ENCODE measurements around the gene STAP2.
"Not testable (repeated sequence)": the region's sequence is repeated elsewhere in the genome, so short reads cannot be mapped to it uniquely, and the experiment has no call there.

Gene STAP2

GRCh38 chr19:4291184-4291732, 47.4 kb downstream of the STAP2 start:
- Histone ChIP-seq H3K4me3 (ENCODE audit: low read depth, low read length) (no peak overlapping the region), H3K27me3 (ENCODE audit: control insufficient read depth, insufficient read depth, low read length) (no peaks in the 10 kb centered on the region), H3K9ac (ENCODE audit: low read length) (no peak overlapping the region), H3K36me3 (ENCODE audit: control insufficient read depth, insufficient read depth, low read length) (no peaks in the 10 kb centered on the region), H3K9me3 (ENCODE audit: control insufficient read depth, insufficient read depth, low read depth, low read length) (no peaks in the 10 kb centered on the region), H3K27ac (ENCODE audit: low read depth, low read length) (no peak overlapping the region), H3K4me1 (ENCODE audit: control insufficient read depth, insufficient read depth, low read length) (peaks cover 4% of the 10 kb centered on the region; the same call in 1 of the 2 replicates)

- H3K9ac ChIP-seq (ENCODE audit: low read length): no peak overlapping the region
These were observed 50.4 kb downstream of the STAP2 start for GRCh38 chr19:4288091-4288777.

GRCh38 chr19:4286141-4286540, 52.5 kb downstream of the STAP2 start:
- not testable (repeated sequence) for H3K9me3 ChIP-seq (ENCODE audit: control insufficient read depth, insufficient read depth, low read depth, low read length); H3K4me1 ChIP-seq (ENCODE audit: control insufficient read depth, insufficient read depth, low read length); H3K9ac ChIP-seq (ENCODE audit: low read length); H3K36me3 ChIP-seq (ENCODE audit: control insufficient read depth, insufficient read depth, low read length); H3K4me3 ChIP-seq (ENCODE audit: low read depth, low read length); H3K27ac ChIP-seq (ENCODE audit: low read depth, low read length)
- peaks cover 30% of the 10 kb centered on the region for H3K27me3 ChIP-seq (ENCODE audit: control insufficient read depth, insufficient read depth, low read length)

More at GRCh38 chr19:4288091-4288777, 50.4 kb downstream of the STAP2 start:
- Histone ChIP-seq H3K9me3 (ENCODE audit: control insufficient read depth, insufficient read depth, low read depth, low read length) (no peaks in the 10 kb centered on the region), H3K4me3 (ENCODE audit: low read depth, low read length) (no peak overlapping the region), H3K27ac (ENCODE audit: low read depth, low read length) (no peak overlapping the region), H3K36me3 (ENCODE audit: control insufficient read depth, insufficient read depth, low read length) (no peaks in the 10 kb centered on the region), H3K4me1 (ENCODE audit: control insufficient read depth, insufficient read depth, low read length) (0 out of 2 replicates have a peak, but pooled peaks cover 3% of the 10 kb centered on the region), H3K27me3 (ENCODE audit: control insufficient read depth, insufficient read depth, low read length) (peaks cover 11% of the 10 kb centered on the region; the same call in 1 of the 2 replicates)

- no peak overlapping the region for H3K9ac ChIP-seq (ENCODE audit: low read length)
- H3K27me3 ChIP-seq (ENCODE audit: control insufficient read depth, insufficient read depth, low read length): peaks cover 42% of the 10 kb centered on the region
- H3K4me1 ChIP-seq (ENCODE audit: control insufficient read depth, insufficient read depth, low read length): peaks cover 6% of the 10 kb centered on the region; the same call in 1 of the 2 replicates
- no peaks in the 10 kb centered on the region for H3K36me3 ChIP-seq (ENCODE audit: control insufficient read depth, insufficient read depth, low read length)
- H3K9me3 ChIP-seq (ENCODE audit: control insufficient read depth, insufficient read depth, low read depth, low read length): no peaks in the 10 kb centered on the region
- H3K4me3 ChIP-seq (ENCODE audit: low read depth, low read length): peak overlapping the region; percentile 53
- H3K27ac ChIP-seq (ENCODE audit: low read depth, low read length): no peak overlapping the region
These were observed 53.7 kb downstream of the STAP2 start for GRCh38 chr19:4284974-4285373.

GRCh38 chr19:4284176-4284958, 54.3 kb downstream of the STAP2 start:
- H3K36me3 ChIP-seq (ENCODE audit: control insufficient read depth, insufficient read depth, low read length): no peaks in the 10 kb centered on the region
- H3K4me3 ChIP-seq (ENCODE audit: low read depth, low read length): peak overlapping the region; percentile 53
- H3K27me3 ChIP-seq (ENCODE audit: control insufficient read depth, insufficient read depth, low read length): peaks cover 48% of the 10 kb centered on the region
- peaks cover 6% of the 10 kb centered on the region; the same call in 1 of the 2 replicates for H3K4me1 ChIP-seq (ENCODE audit: control insufficient read depth, insufficient read depth, low read length)
- no peak overlapping the region for H3K9ac ChIP-seq (ENCODE audit: low read length)
- H3K9me3 ChIP-seq (ENCODE audit: control insufficient read depth, insufficient read depth, low read depth, low read length): no peaks in the 10 kb centered on the region
- H3K27ac ChIP-seq (ENCODE audit: low read depth, low read length): no peak overlapping the region

GRCh38 chr19:4279530-4280422, 58.9 kb downstream of the STAP2 start:
- H3K27me3 ChIP-seq (ENCODE audit: control insufficient read depth, insufficient read depth, low read length): peaks cover 50% of the 10 kb centered on the region

GRCh38 chr19:4279267-4279529, 59.4 kb downstream of the STAP2 start:
- Histone ChIP-seq H3K27me3 (ENCODE audit: control insufficient read depth, insufficient read depth, low read length) (peaks cover 48% of the 10 kb centered on the region), H3K9ac (ENCODE audit: low read length) (peak overlapping the region; percentile 19), H3K4me1 (ENCODE audit: control insufficient read depth, insufficient read depth, low read length) (peaks cover 9% of the 10 kb centered on the region; the same call in 1 of the 2 replicates), H3K4me3 (ENCODE audit: low read depth, low read length) (peak overlapping the region; percentile 61), H3K9me3 (ENCODE audit: control insufficient read depth, insufficient read depth, low read depth, low read length) (no peaks in the 10 kb centered on the region), H3K36me3 (ENCODE audit: control insufficient read depth, insufficient read depth, low read length) (no peaks in the 10 kb centered on the region), H3K27ac (ENCODE audit: low read depth, low read length) (no peak overlapping the region)

More at GRCh38 chr19:4279530-4280422, 58.9 kb downstream of the STAP2 start:
- peak overlapping the region; percentile 19 for H3K9ac ChIP-seq (ENCODE audit: low read length)
- H3K36me3 ChIP-seq (ENCODE audit: control insufficient read depth, insufficient read depth, low read length): no peaks in the 10 kb centered on the region
- H3K4me1 ChIP-seq (ENCODE audit: control insufficient read depth, insufficient read depth, low read length): peaks cover 9% of the 10 kb centered on the region; the same call in 1 of the 2 replicates
- no peaks in the 10 kb centered on the region for H3K9me3 ChIP-seq (ENCODE audit: control insufficient read depth, insufficient read depth, low read depth, low read length)
- no peak overlapping the region for H3K27ac ChIP-seq (ENCODE audit: low read depth, low read length)
- H3K4me3 ChIP-seq (ENCODE audit: low read depth, low read length): peak overlapping the region; percentile 61

- H3K4me1 ChIP-seq (ENCODE audit: control insufficient read depth, insufficient read depth, low read length): peaks cover 9% of the 10 kb centered on the region; the same call in 1 of the 2 replicates
- peak within 1 kb of the TSS; percentile 19 for H3K9ac ChIP-seq (ENCODE audit: low read length)
- H3K9me3 ChIP-seq (ENCODE audit: control insufficient read depth, insufficient read depth, low read depth, low read length): no peaks in the 10 kb centered on the region
- peaks cover 48% of the 10 kb centered on the region for H3K27me3 ChIP-seq (ENCODE audit: control insufficient read depth, insufficient read depth, low read length)
- no peaks in the 10 kb centered on the region for H3K36me3 ChIP-seq (ENCODE audit: control insufficient read depth, insufficient read depth, low read length)
- H3K4me3 ChIP-seq (ENCODE audit: low read depth, low read length): peak within 1 kb of the TSS; percentile 61
- no peak within 1 kb of the TSS for H3K27ac ChIP-seq (ENCODE audit: low read depth, low read length)
These were observed 60.0 kb downstream of the STAP2 start, which contains the start of gene SHD for GRCh38 chr19:4278419-4279266. Gene SHD (plus strand): TSS chr19:4279266. CDS start chr19:4280064, 798 bp downstream.

- H3K4me1 ChIP-seq (ENCODE audit: control insufficient read depth, insufficient read depth, low read length): peaks cover 9% of the 10 kb centered on the region; the same call in 1 of the 2 replicates
- H3K27me3 ChIP-seq (ENCODE audit: control insufficient read depth, insufficient read depth, low read length): peaks cover 45% of the 10 kb centered on the region
- H3K4me3 ChIP-seq (ENCODE audit: low read depth, low read length): no peak overlapping the region
- no peak overlapping the region for H3K27ac ChIP-seq (ENCODE audit: low read depth, low read length)
- H3K9ac ChIP-seq (ENCODE audit: low read length): no peak overlapping the region
- no peaks in the 10 kb centered on the region for H3K9me3 ChIP-seq (ENCODE audit: control insufficient read depth, insufficient read depth, low read depth, low read length)
- H3K36me3 ChIP-seq (ENCODE audit: control insufficient read depth, insufficient read depth, low read length): no peaks in the 10 kb centered on the region
These were observed 60.6 kb downstream of the STAP2 start for GRCh38 chr19:4278010-4278409.
